WI38 (cell line): ENCODE measurements around the gene CAPN11.

Source experiments
- H3K4me3 ChIP-seq: 2 replicates; pipeline ENCODE4 v1.5.1; 2011; ENCODE audit warnings: low read depth, mild to moderate bottlenecking, control low read depth, low read length
- CTCF ChIP-seq: IDR thresholded peaks from 2 replicates; pipeline ENCODE4 v1.5.1; 2012; ENCODE audit warnings: low read depth, mild to moderate bottlenecking, control low read depth, low read length

CAPN11 gene

DNA sequence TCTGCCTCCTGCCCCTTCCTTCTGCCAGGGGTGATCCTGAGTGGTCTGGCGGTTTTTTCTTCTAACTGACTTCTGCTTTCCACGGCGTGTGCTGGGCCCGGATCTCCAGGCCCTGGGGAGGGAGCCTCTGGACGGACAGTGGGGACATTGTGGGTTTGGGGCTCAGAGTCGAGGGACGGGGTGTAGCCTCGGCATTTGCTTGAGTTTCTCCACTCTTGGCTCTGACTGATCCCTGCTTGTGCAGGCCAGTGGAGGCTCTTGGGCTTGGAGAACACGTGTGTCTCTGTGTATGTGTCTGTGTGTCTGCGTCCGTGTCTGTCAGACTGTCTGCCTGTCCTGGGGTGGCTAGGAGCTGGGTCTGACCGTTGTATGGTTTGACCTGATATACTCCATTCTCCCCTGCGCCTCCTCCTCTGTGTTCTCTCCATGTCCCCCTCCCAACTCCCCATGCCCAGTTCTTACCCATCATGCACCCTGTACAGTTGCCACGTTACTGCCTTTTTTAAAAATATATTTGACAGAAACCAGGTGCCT, 75.0 kb downstream of the CAPN11 start:
- TF ChIP-seq CTCF, result no peak
- no peak overlapping the region for H3K4me3 ChIP-seq
